ENCODE data around the gene DAND5. TPM values are rescaled to one million over a fixed set of nuclear protein-coding genes. Genes with fewer than 3 reads are reported as not detected.

Gene DAND5
- total and polyA plus RNA-seq, 2 of the 13 experiments (the other 11 are each of a cell fraction or from before 2014, with no cell fraction given): 0.04 TPM; not detected in 1

DNA sequence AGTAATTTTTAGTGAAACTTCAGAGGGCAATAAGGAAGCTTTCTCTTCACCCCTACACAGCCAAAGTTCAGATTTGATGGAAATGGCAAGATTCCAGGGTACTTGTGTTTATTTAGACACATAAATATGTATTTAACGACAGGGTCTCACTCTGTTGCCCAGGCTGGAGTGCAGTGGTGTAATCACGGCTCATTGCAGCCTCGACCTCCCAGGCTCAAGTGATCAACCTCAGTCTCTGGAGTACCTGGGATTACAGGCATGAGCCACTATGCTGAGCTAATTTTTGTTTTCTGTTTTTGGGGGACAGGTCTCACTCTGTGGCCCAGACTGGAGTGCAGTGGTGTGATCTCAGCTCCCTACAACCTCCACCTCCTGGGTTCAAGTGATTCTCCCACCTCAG lies 48.3 kb upstream of the DAND5 start:
- in situ Hi-C loops (cut with HindIII; ENCODE audit: extremely low pct_ligation_motif_present, low pct_unique_long_range_greater_than_20kb) (no loop called here), intact Hi-C loops (cut with micrococcal nuclease; ENCODE audit: unreplicated experiment) (no loop called here)
- 74% methylated on average over 3 of the region's 3 CpGs for WGBS (ENCODE audit: low lambda C conversion rate)
- POLR2A ChIA-PET: interaction anchor here (0.6 to 2.5 kb wide), 6 partner anchors 8 to 30 kb away, joined by 3 to 12 read pairs (median 6); partner anchors contain the start of genes FARSA, GCDH and RAD23A
- ATAC-seq (no peak), DNase-seq (ENCODE audit: low spot score) (no peak), FAIRE-seq (no peak)
- no peaks in the 10 kb centered on the region for H3K4me1 ChIP-seq (ENCODE audit: insufficient read depth, low read length)
- no TSS peak for BruUV-seq (replicated peaks)
- no peak for TF ChIP-seq KLF12 (CRISPR knock-in tag; IDR thresholded peaks at IDR 0.05; ENCODE audit: borderline replicate concordance)
- TF ChIP-seq FOSL1 (CRISPR knock-in tag; IDR thresholded peaks at IDR 0.05; ENCODE audit: borderline replicate concordance): no peak
- peak; percentile 41; the same call in 1 of the 2 replicates for TF ChIP-seq POLR2G (IDR thresholded peaks at IDR 0.05; ENCODE audit: low read depth, low read length)
- no peak overlapping the region for H2AFZ ChIP-seq (ENCODE audit: low read length)
- no peaks in the 10 kb centered on the region for H4K20me1 ChIP-seq (ENCODE audit: insufficient read depth, low read length)
- H3K27ac ChIP-seq (ENCODE audit: extremely low read length, insufficient read depth, low read length): no peak overlapping the region
- CTCF ChIA-PET (ENCODE audit: low intra/inter-chr PET ratio, low total read pairs): no interaction called here
- peaks cover 17 to 27% of the 10 kb centered on the region in 2 experiments for H3K36me3 ChIP-seq (replicated peaks in 1 of 2; ENCODE audit: control insufficient read depth in 1 of 2, insufficient read depth in 2 of 2, low read length in 2 of 2)
- H3K79me2 ChIP-seq (ENCODE audit: insufficient read depth, low read length): no peaks in the 10 kb centered on the region
- no peaks in the 10 kb centered on the region for H3K9me3 ChIP-seq (ENCODE audit: low read length)
- H3K4me3 ChIP-seq (replicated peaks in 1 of 3; ENCODE audit: insufficient read depth in 1 of 3, low read depth in 2 of 3, low read length in 3 of 3): no peak overlapping the region
- no peaks in the 10 kb centered on the region; a peak in 1 of 5 replicates for H3K27me3 ChIP-seq (ENCODE audit: control insufficient read depth in 1 of 2, insufficient read depth in 2 of 2, low read length in 2 of 2)
- no peak overlapping the region for H3K4me2 ChIP-seq (ENCODE audit: low read depth, low read length)
- H3K9ac ChIP-seq (ENCODE audit: insufficient read depth, low read depth, low read length): no peak overlapping the region

DNA sequence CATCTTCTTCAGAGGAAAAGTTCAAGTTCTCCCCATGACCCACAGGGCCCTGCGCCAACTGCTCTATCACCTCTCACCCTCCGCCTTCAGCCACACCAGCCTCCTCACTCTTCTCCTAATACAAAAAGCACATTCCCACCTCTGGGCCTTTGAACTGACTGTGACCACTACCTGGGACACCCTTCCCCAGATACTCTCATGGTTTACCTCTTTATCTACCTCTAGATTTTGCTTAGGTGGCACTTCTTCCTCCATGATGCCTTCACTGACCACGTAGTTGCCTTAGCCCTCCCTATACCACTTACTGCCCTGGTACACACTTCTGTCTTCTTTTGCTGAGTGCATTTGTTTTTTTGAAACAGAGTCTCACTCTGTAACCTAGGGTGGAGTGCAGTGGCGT lies 46.4 kb upstream of the DAND5 start:
- intact Hi-C loops (cut with micrococcal nuclease; ENCODE audit: unreplicated experiment): no loop called here
- Histone ChIP-seq H3K4me1 (ENCODE audit: insufficient read depth, low read length) (no peaks in the 10 kb centered on the region), H3K9ac (ENCODE audit: insufficient read depth, low read depth, low read length) (no peak overlapping the region), H3K4me3 (replicated peaks in 1 of 3; ENCODE audit: insufficient read depth in 1 of 3, low read depth in 2 of 3, low read length in 3 of 3) (no peak overlapping the region), H3K27ac (ENCODE audit: extremely low read length, insufficient read depth, low read length) (no peak overlapping the region), H2AFZ (ENCODE audit: low read length) (no peak overlapping the region), H3K27me3 (ENCODE audit: control insufficient read depth in 1 of 2, insufficient read depth in 2 of 2, low read length in 2 of 2) (no peaks in the 10 kb centered on the region; a peak in 1 of 5 replicates), H3K9me3 (ENCODE audit: low read length) (no peaks in the 10 kb centered on the region), H3K36me3 (replicated peaks in 1 of 2; ENCODE audit: control insufficient read depth in 1 of 2, insufficient read depth in 2 of 2, low read length in 2 of 2) (peaks cover 26 to 38% of the 10 kb centered on the region in 2 experiments), H3K79me2 (ENCODE audit: insufficient read depth, low read length) (no peaks in the 10 kb centered on the region), H4K20me1 (ENCODE audit: insufficient read depth, low read length) (no peaks in the 10 kb centered on the region), H3K4me2 (ENCODE audit: low read depth, low read length) (no peak overlapping the region)
- ChIA-PET POLR2A (no interaction called here), CTCF (ENCODE audit: low intra/inter-chr PET ratio, low total read pairs) (no interaction called here)
- FAIRE-seq (no peak), ATAC-seq (no peak), DNase-seq (ENCODE audit: low spot score) (no peak)
- in situ Hi-C loops (cut with HindIII; ENCODE audit: extremely low pct_ligation_motif_present, low pct_unique_long_range_greater_than_20kb): no loop called here
- 98% methylated on average over 4 of the region's 4 CpGs for WGBS (ENCODE audit: low lambda C conversion rate)
- BruUV-seq (replicated peaks): no TSS peak
- TF ChIP-seq MAFK (conservative IDR thresholded peaks at IDR 0.05 in 1 of 2, IDR thresholded peaks at IDR 0.05 in 1 of 2; ENCODE audit: low read length in 2 of 2): peak; percentile 50 to 77
- TF ChIP-seq RBM22 (optimal IDR thresholded peaks at IDR 0.05; ENCODE audit: low read length): peak; percentile 24
- no peak for TF ChIP-seq ZNF224 (CRISPR knock-in tag; IDR thresholded peaks at IDR 0.05)
- no peak for TF ChIP-seq ZNF430 (CRISPR knock-in tag; IDR thresholded peaks at IDR 0.05)
- TF ChIP-seq, protein P1, sequence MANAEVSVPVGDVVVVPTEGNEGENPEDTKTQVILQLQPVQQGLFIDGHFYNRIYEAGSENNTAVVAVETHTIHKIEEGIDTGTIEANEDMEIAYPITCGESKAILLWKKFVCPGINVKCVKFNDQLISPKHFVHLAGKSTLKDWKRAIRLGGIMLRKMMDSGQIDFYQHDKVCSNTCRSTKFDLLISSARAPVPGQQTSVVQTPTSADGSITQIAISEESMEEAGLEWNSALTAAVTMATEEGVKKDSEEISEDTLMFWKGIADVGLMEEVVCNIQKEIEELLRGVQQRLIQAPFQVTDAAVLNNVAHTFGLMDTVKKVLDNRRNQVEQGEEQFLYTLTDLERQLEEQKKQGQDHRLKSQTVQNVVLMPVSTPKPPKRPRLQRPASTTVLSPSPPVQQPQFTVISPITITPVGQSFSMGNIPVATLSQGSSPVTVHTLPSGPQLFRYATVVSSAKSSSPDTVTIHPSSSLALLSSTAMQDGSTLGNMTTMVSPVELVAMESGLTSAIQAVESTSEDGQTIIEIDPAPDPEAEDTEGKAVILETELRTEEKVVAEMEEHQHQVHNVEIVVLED (CRISPR knock-in tag; IDR thresholded peaks at IDR 0.05; ENCODE audit: borderline replicate concordance): no peak
- TF ChIP-seq ZNF17 (CRISPR knock-in tag; IDR thresholded peaks at IDR 0.05): no peak
- TF ChIP-seq MAFF (IDR thresholded peaks at IDR 0.05; ENCODE audit: low read depth, low read length): peak; percentile 61
- TF ChIP-seq, protein P2, sequence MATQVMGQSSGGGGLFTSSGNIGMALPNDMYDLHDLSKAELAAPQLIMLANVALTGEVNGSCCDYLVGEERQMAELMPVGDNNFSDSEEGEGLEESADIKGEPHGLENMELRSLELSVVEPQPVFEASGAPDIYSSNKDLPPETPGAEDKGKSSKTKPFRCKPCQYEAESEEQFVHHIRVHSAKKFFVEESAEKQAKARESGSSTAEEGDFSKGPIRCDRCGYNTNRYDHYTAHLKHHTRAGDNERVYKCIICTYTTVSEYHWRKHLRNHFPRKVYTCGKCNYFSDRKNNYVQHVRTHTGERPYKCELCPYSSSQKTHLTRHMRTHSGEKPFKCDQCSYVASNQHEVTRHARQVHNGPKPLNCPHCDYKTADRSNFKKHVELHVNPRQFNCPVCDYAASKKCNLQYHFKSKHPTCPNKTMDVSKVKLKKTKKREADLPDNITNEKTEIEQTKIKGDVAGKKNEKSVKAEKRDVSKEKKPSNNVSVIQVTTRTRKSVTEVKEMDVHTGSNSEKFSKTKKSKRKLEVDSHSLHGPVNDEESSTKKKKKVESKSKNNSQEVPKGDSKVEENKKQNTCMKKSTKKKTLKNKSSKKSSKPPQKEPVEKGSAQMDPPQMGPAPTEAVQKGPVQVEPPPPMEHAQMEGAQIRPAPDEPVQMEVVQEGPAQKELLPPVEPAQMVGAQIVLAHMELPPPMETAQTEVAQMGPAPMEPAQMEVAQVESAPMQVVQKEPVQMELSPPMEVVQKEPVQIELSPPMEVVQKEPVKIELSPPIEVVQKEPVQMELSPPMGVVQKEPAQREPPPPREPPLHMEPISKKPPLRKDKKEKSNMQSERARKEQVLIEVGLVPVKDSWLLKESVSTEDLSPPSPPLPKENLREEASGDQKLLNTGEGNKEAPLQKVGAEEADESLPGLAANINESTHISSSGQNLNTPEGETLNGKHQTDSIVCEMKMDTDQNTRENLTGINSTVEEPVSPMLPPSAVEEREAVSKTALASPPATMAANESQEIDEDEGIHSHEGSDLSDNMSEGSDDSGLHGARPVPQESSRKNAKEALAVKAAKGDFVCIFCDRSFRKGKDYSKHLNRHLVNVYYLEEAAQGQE (IDR thresholded peaks at IDR 0.05; ENCODE audit: borderline replicate concordance in 1 of 2, low read depth in 1 of 2, low read length in 2 of 2): no peak
- no peak for TF ChIP-seq GZF1 (CRISPR knock-in tag; IDR thresholded peaks at IDR 0.05)
- TF ChIP-seq KLF9 (CRISPR knock-in tag; IDR thresholded peaks at IDR 0.05; ENCODE audit: low read depth): no peak
- TF ChIP-seq ZNF383 (CRISPR knock-in tag; IDR thresholded peaks at IDR 0.05; ENCODE audit: borderline replicate concordance): no peak
- TF ChIP-seq IKZF1 (IDR thresholded peaks at IDR 0.05): no peak

All from HepG2 (cell line).